CD4-positive, CD25-positive, alpha-beta regulatory T cell (primary cell): ENCODE data around the gene HAND2. TPM values are rescaled to one million over a fixed set of nuclear protein-coding genes. Genes with fewer than 3 reads are reported as not detected.

Experiments
- ATAC-seq, 2 donors: fragments of 150-1000 bp; cut with Tn5 transposase; one replicate each; pipeline ENCODE4 v1.10.0; 2021; ENCODE audit warnings: low read depth in 2 of 2, moderate number of reproducible peaks in 2 of 2, moderate library complexity in 1 of 2
- DNase-seq, 3 donors: peaks; one replicate each; pipeline versions ENCODE4 v3.0.0 to v3.0.0-alpha.2; 2012 to 2022; ENCODE audit warnings: mixed read lengths in 1 of 3
- H3K27ac ChIP-seq: one replicate; pipeline ENCODE4 v1.7.0; 2013; ENCODE audit warnings: mild to moderate bottlenecking, low read length; ENCODE audit not compliant: insufficient read depth, poor library complexity, severe bottlenecking
- H3K27me3 ChIP-seq: one replicate; pipeline ENCODE4 v1.7.0; 2013; ENCODE audit warnings: low read length; ENCODE audit not compliant: control insufficient read depth, insufficient read depth
- H3K36me3 ChIP-seq: one replicate; pipeline ENCODE4 v1.7.0; 2013; ENCODE audit warnings: mild to moderate bottlenecking, low read length, moderate library complexity; ENCODE audit not compliant: control insufficient read depth, insufficient read depth
- H3K4me1 ChIP-seq: 2 replicates; pipeline ENCODE4 v1.7.0; 2013; ENCODE audit warnings: mild to moderate bottlenecking, low read length; ENCODE audit not compliant: insufficient read depth, control insufficient read depth, poor library complexity, severe bottlenecking
- H3K4me3 ChIP-seq: one replicate; pipeline ENCODE4 v1.7.0; 2013; ENCODE audit warnings: low read depth, mild to moderate bottlenecking, low read length, moderate library complexity
- H3K9me3 ChIP-seq, 2 experiments: 1 replicate in 1 of 2; 2 replicates in 1 of 2; pipeline ENCODE4 v1.7.0; 2013; ENCODE audit warnings: low read length in 2 of 2, mild to moderate bottlenecking in 1 of 2, moderate library complexity in 1 of 2; ENCODE audit not compliant: control insufficient read depth in 2 of 2
- H3K27ac Mint-ChIP-seq, 3 donors: one replicate each; pipeline ENCODE4 v1.8.0; 2020 to 2022; ENCODE audit warnings: mild to moderate bottlenecking in 3 of 3, mixed read lengths in 3 of 3, moderate library complexity in 2 of 3
- H3K27me3 Mint-ChIP-seq: one replicate; pipeline ENCODE4 v1.8.0; 2022; ENCODE audit warnings: mild to moderate bottlenecking, mixed read lengths
- H3K36me3 Mint-ChIP-seq: one replicate; pipeline ENCODE4 v1.8.0; 2020; ENCODE audit warnings: mixed read lengths
- H3K4me1 Mint-ChIP-seq, 4 donors: one replicate each; pipeline ENCODE4 v1.8.0; 2020 to 2022; ENCODE audit warnings: mixed read lengths in 4 of 4, mild to moderate bottlenecking in 1 of 4
- H3K4me3 Mint-ChIP-seq, 4 donors: one replicate each; pipeline ENCODE4 v1.8.0; 2020 to 2022; ENCODE audit warnings: mild to moderate bottlenecking in 4 of 4, mixed read lengths in 4 of 4, moderate library complexity in 3 of 4
- H3K9me3 Mint-ChIP-seq, 7 donors: one replicate each; pipeline ENCODE4 v1.8.0; 2020 to 2022; ENCODE audit warnings: mixed read lengths in 7 of 7, mild to moderate bottlenecking in 3 of 7, moderate library complexity in 2 of 7
- polyA plus RNA-seq, 4 donors: library from polyadenylated mRNA; unstranded; fragments of 300-500 nt; fragmentation: Illumina TruSeq; gene quantifications; one replicate each; pipeline ENCODE4 v1.2.3, GENCODE V29; 2021
- total RNA-seq: library from RNA; stranded (reverse); gene quantifications from one replicate; pipeline ENCODE4 v1.2.3, GENCODE V29; 2022

The HAND2 gene
- total and polyA plus RNA-seq, 5 donors from 2014 or later: not detected

DNA sequence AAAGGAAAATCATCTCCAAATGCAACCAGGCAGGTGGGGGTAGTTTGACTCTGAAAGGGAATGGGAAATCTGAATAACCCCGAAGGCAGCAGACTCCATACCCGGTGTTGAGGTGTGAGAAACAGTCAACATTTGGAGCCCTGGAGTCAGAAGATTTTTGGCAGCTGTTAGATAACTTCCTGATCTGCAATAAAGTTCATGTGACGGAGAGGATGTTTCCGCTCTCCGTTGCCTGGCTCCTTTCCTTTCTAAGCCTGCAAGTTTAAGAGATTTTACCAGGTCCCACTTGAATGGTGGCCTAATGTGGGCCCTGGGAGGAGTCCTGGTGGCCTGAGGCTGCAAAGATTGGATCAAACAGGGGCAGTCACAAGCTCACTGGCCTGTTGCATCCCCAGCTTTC, 27.7 kb downstream of the HAND2 start:
- Histone ChIP-seq H3K9me3 (no peaks in the 10 kb centered on the region), H3K36me3 (no peaks in the 10 kb centered on the region), H3K27me3 (peaks cover 39% of the 10 kb centered on the region), H3K4me3 (no peak overlapping the region), H3K4me1 (peaks cover 10% of the 10 kb centered on the region), H3K27ac (no peak overlapping the region)
- no peak overlapping the region for H3K27ac Mint-ChIP-seq
- no peak overlapping the region for H3K4me3 Mint-ChIP-seq
- DNase-seq: no peak
- ATAC-seq: no peak
- H3K36me3 Mint-ChIP-seq: no peaks in the 10 kb centered on the region
- peaks cover 0 to 20% (median 6%) of the 10 kb centered on the region in 4 donors for H3K4me1 Mint-ChIP-seq
- H3K27me3 Mint-ChIP-seq: peaks cover 85% of the 10 kb centered on the region
- H3K9me3 Mint-ChIP-seq: peaks cover 0 to 6% (median 3%) of the 10 kb centered on the region in 7 donors

DNA sequence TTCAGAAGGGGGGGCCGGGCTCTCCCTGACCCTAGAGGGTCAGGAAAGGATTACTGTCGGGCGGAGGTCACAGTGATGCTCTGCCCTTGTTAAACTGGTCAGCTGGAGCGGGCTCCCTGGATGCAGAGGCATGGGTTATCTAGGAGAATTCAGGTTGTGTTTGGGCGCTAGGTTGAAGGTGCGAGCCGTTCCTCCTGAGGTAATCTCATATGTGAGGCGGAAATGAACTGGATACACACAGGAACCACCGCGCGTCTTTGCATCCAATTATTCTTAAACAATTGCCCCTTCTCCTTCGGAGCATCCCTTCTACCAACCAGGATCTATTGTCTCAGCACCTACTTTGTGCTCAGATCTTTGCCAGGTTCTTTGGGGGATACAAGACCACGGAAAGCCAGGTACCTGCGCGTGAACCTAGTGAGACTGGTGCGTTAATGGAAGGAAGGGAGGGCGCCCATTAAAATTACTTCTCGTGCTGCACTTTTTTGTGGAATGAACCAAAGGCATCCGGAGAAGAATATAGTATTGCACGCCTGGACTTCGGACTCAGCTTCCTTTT, 28.4 kb downstream of the HAND2 start:
- Histone ChIP-seq H3K36me3 (no peaks in the 10 kb centered on the region), H3K4me1 (peaks cover 10% of the 10 kb centered on the region), H3K4me3 (no peak overlapping the region), H3K9me3 (no peaks in the 10 kb centered on the region), H3K27ac (no peak overlapping the region), H3K27me3 (peaks cover 42% of the 10 kb centered on the region)
- DNase-seq (no peak), ATAC-seq (no peak)
- Mint-ChIP-seq H3K9me3 (peaks cover 0 to 4% (median 2%) of the 10 kb centered on the region in 7 donors), H3K4me1 (peaks cover 0 to 15% (median 6%) of the 10 kb centered on the region in 4 donors), H3K27ac (no peak overlapping the region), H3K4me3 (peak overlapping the region in 2 of 4 donors; percentile 39 to 54), H3K36me3 (no peaks in the 10 kb centered on the region), H3K27me3 (peaks cover 79% of the 10 kb centered on the region)

DNA sequence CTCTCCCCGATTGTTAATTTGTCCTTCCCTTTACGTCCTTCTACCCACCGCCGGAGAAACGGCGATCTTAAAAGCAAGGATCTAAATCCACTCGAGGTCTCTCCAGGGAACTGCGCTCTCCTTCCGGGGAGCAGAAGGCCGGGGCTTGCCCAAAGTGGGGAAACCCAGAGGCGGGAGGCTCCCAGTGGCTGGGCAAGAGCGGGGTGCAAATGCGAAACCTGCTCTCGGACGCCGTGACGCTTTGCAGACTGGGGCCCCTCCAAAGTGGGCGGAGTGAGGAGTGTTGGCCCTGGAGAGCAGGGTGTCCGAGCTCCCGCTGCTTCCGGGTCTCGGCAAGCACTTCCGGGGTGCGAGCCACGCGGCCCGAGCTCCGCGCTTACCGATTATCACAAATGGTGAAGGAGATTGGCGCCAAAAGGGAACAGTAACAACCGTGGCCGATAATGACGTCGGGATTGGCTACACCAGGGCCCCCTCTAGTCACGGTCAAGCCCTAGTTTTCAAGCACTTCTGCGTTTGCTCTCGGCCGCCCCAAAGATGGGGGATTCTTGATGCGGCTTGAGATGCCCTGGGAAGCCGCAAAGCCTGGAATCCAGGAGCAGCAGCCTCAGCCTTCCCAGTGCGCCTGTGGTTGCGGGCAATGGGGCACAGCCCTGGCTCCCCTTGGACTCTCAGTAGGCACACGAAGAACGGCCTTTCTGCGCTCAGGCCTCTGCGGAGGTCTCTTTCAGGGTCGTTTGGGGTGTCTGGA, 29.0 kb downstream of the HAND2 start:
- no peaks in the 10 kb centered on the region for H3K36me3 Mint-ChIP-seq
- no peaks in the 10 kb centered on the region for H3K36me3 ChIP-seq
- no peak overlapping the region for H3K27ac Mint-ChIP-seq
- H3K4me3 ChIP-seq: no peak overlapping the region
- peak in 1 of 3 donors; percentile 26 for DNase-seq
- peaks cover 0 to 5% (median 2%) of the 10 kb centered on the region in 7 donors for H3K9me3 Mint-ChIP-seq
- H3K4me1 Mint-ChIP-seq: peaks cover 0 to 10% (median 4%) of the 10 kb centered on the region in 4 donors
- H3K4me1 ChIP-seq: peaks cover 5% of the 10 kb centered on the region
- H3K4me3 Mint-ChIP-seq: peak overlapping the region in 2 of 4 donors; percentile 39 to 54
- ATAC-seq: no peak
- H3K27me3 Mint-ChIP-seq: peaks cover 72% of the 10 kb centered on the region
- H3K27ac ChIP-seq: no peak overlapping the region
- H3K9me3 ChIP-seq: no peaks in the 10 kb centered on the region
- peaks cover 42% of the 10 kb centered on the region for H3K27me3 ChIP-seq

DNA sequence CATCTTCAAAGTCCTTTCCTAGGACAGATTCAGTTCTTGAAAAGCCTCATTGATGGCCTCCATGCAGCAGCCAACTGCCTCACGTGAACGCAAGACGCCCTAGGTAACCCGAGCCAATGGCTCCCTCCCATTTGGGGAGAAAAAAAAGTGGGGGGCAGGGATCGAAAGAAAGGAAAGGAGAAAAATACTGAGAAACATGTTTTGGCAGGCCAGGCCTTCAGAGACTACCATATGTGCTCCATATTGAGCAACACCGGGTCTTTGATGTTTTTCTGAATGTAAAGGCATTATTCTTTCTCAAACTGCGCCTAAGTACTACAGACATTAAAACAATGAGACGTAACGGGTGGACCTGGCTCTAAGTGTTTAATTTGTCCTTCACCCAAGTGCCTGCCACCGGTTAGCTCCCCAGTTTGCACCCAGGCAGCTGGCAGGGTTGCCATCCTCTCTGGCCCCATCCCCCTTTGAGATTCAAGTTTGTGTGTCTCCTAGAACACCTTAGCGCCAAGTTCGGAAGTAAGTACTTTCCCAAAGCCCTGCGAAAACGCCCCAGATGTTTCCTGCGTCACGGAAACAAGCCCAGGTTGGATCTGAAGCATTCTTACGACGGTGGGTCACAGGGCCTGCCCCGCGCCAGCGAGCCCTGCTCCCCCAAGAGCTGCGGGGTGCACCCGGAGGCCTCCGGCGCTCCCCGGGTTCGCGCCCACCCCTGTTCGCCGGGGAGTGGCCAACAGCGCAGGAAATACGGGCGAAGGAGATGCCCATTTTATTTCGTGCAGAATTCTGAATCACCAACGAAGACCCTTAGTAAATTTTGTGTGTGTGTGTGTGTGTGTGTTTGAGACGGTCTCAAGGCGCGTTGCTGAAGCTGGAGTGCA, 30.1 kb downstream of the HAND2 start:
- Mint-ChIP-seq H3K36me3 (no peaks in the 10 kb centered on the region), H3K9me3 (peaks cover 0 to 3% (median 2%) of the 10 kb centered on the region in 7 donors), H3K27me3 (peaks cover 61% of the 10 kb centered on the region), H3K4me1 (peaks cover 0 to 6% (median 1%) of the 10 kb centered on the region in 4 donors), H3K4me3 (peak overlapping the region in 2 of 4 donors; percentile 39 to 42), H3K27ac (no peak overlapping the region)
- H3K4me1 ChIP-seq: peaks cover 4% of the 10 kb centered on the region
- ATAC-seq: no peak
- DNase-seq: no peak
- no peaks in the 10 kb centered on the region for H3K36me3 ChIP-seq
- peaks cover 44% of the 10 kb centered on the region for H3K27me3 ChIP-seq
- no peak overlapping the region for H3K27ac ChIP-seq
- H3K4me3 ChIP-seq: no peak overlapping the region
- H3K9me3 ChIP-seq: no peaks in the 10 kb centered on the region

DNA sequence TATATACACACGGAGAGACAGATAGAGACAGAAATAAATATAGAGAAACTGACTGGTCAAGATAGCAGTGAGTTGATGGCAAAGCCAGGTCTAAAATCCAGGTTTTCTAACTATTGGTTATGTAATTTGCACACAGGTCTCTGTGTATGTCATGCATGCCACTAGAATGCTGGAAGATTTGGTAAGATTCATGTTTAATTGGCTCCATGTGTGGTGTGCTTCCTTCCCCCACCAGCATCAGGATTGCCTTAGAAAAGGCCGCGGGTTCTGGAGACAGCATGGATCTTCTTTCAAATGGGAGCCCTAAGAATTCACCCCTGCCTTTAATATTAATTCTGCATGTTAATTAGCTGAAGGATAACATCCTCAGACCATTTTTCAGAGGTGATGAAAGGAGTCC, 31.3 kb downstream of the HAND2 start:
- DNase-seq (no peak), ATAC-seq (no peak)
- Histone ChIP-seq H3K4me1 (peaks cover 12% of the 10 kb centered on the region), H3K27me3 (peaks cover 39% of the 10 kb centered on the region), H3K27ac (no peak overlapping the region), H3K36me3 (no peaks in the 10 kb centered on the region), H3K9me3 (no peaks in the 10 kb centered on the region), H3K4me3 (no peak overlapping the region)
- no peak overlapping the region for H3K27ac Mint-ChIP-seq
- H3K4me1 Mint-ChIP-seq: peaks cover 0 to 13% (median 5%) of the 10 kb centered on the region in 4 donors
- H3K9me3 Mint-ChIP-seq: peaks cover 0 to 3% (median 0%) of the 10 kb centered on the region in 7 donors
- peaks cover 51% of the 10 kb centered on the region for H3K27me3 Mint-ChIP-seq
- H3K4me3 Mint-ChIP-seq: no peak overlapping the region
- H3K36me3 Mint-ChIP-seq: no peaks in the 10 kb centered on the region

DNA sequence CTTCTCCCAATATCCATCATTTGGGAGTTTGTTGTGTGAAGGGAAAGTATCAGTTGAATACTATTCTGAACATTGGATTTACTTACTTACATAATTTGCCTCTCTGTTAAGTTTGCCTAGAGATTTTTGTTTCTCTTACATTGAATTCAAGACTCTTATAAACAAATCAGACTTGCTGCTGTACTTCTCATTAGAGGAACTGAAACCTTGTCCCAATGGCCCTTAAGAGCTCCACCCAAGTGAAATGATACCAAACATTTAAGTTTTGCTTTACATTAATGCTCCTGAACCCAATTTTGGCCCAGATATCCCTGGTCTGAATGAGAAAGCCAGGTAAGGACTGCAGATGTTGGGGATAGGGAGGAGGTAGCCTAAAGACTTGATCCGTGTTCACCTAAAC, 32.0 kb downstream of the HAND2 start:
- Histone ChIP-seq H3K27ac (no peak overlapping the region), H3K27me3 (peaks cover 32% of the 10 kb centered on the region), H3K4me1 (peaks cover 12% of the 10 kb centered on the region), H3K4me3 (no peak overlapping the region), H3K36me3 (no peaks in the 10 kb centered on the region), H3K9me3 (no peaks in the 10 kb centered on the region)
- Mint-ChIP-seq H3K4me1 (peaks cover 0 to 14% (median 5%) of the 10 kb centered on the region in 4 donors), H3K27ac (no peak overlapping the region), H3K36me3 (no peaks in the 10 kb centered on the region), H3K9me3 (peaks cover 0 to 3% (median 0%) of the 10 kb centered on the region in 7 donors), H3K27me3 (peaks cover 48% of the 10 kb centered on the region), H3K4me3 (no peak overlapping the region)
- ATAC-seq: no peak
- no peak for DNase-seq
